H1 (cell line): ENCODE data around the gene RIN3. TPM values are rescaled to one million over a fixed set of nuclear protein-coding genes. Genes with fewer than 3 reads are reported as not detected.

ENCODE experiments used
- CTCF ChIA-PET: fragments of 300-600 bp; sonication (Branson Sonifier 250); formaldehyde crosslinking; loops from one replicate; lab custom pipeline; 2021; ENCODE audit not compliant: partially characterized antibody; lab: Charles Lee
- POLR2A ChIA-PET: fragments of 300-600 bp; sonication (Branson Sonifier 250); formaldehyde crosslinking; loops from one replicate; lab custom pipeline; 2021; ENCODE audit warnings: inconsistent platforms; ENCODE audit not compliant: partially characterized antibody; lab: Charles Lee
- DNase-seq, 2 experiments: peaks; one replicate each; pipeline versions ENCODE4 v3.0.0 to v3.0.0-alpha.2; 2010 to 2022; ENCODE audit warnings: low spot score in 2 of 2, low read depth in 1 of 2, mixed read lengths in 1 of 2
- FAIRE-seq: peaks from 2 replicates; lab custom pipeline; 2011; peaks lifted over from hg19 to GRCh38; lab: Jason Lieb, UNC
- H2AFZ ChIP-seq: 2 replicates; pipeline ENCODE4 v1.8.1; 2012; ENCODE audit warnings: low read length, inconsistent platforms
- H2AK5ac ChIP-seq: 2 replicates; pipeline ENCODE4 v1.6.1; 2013; ENCODE audit warnings: low read depth, low read length
- H2BK120ac ChIP-seq: replicated peaks from 2 replicates; pipeline ENCODE3; 2013; ENCODE audit warnings: low read depth, low read length, inconsistent platforms
- H2BK12ac ChIP-seq: 2 replicates; pipeline ENCODE4 v1.6.1; 2013; ENCODE audit warnings: low read depth, low read length
- H2BK15ac ChIP-seq: 2 replicates; pipeline ENCODE4 v1.6.1; 2013; ENCODE audit warnings: low read length
- H2BK20ac ChIP-seq: 2 replicates; pipeline ENCODE4 v1.6.1; 2013; ENCODE audit warnings: low read length
- H2BK5ac ChIP-seq: 2 replicates; pipeline ENCODE4 v1.6.1; 2013; ENCODE audit warnings: low read depth, low read length
- H3K14ac ChIP-seq: 2 replicates; pipeline ENCODE4 v1.6.1; 2013; ENCODE audit warnings: inconsistent platforms; ENCODE audit not compliant: insufficient read length
- H3K18ac ChIP-seq: 2 replicates; pipeline ENCODE4 v1.6.1; 2013; ENCODE audit warnings: low read length; ENCODE audit errors: extremely low read depth
- H3K23ac ChIP-seq: 2 replicates; pipeline ENCODE4 v1.6.1; 2013; ENCODE audit warnings: inconsistent platforms; ENCODE audit not compliant: insufficient read length
- H3K23me2 ChIP-seq: 2 replicates; pipeline ENCODE4 v1.6.1; 2013; ENCODE audit warnings: low read depth, low read length
- H3K27ac ChIP-seq: 2 replicates; pipeline ENCODE4 v1.6.1; 2011; ENCODE audit warnings: low read depth, low read length, inconsistent platforms
- H3K27me3 ChIP-seq, 4 experiments: replicated peaks in 1 of 4; 1 replicate in 1 of 4; 2 replicates in 3 of 4; pipeline versions ENCODE4 v1.6.1 to v1.8.1; 2011 to 2013; ENCODE audit warnings: low read length in 3 of 4, mild to moderate bottlenecking in 3 of 4, inconsistent platforms in 2 of 4, mixed read lengths in 2 of 4, moderate library complexity in 1 of 4; ENCODE audit not compliant: control insufficient read depth in 3 of 4, insufficient read depth in 3 of 4; ENCODE audit errors: extremely low read depth in 1 of 4
- H3K36me3 ChIP-seq, 4 experiments: 2 replicates each; pipeline versions ENCODE4 v1.6.1 to v1.8.1; 2011 to 2013; ENCODE audit warnings: mild to moderate bottlenecking in 4 of 4, low read length in 3 of 4, moderate library complexity in 2 of 4, control low read depth in 1 of 4, inconsistent platforms in 1 of 4; ENCODE audit not compliant: insufficient read depth in 4 of 4, control insufficient read depth in 2 of 4
- H3K4ac ChIP-seq: replicated peaks from 2 replicates; pipeline ENCODE3; 2013; ENCODE audit warnings: low read length, low read depth, mixed read lengths, inconsistent platforms; ENCODE audit not compliant: insufficient read length
- H3K4me1 ChIP-seq, 4 experiments: replicated peaks in 1 of 4; 1 replicate in 1 of 4; 2 replicates in 3 of 4; pipeline versions ENCODE4 v1.6.1 to v1.8.1; 2011 to 2013; ENCODE audit warnings: low read length in 3 of 4, inconsistent platforms in 2 of 4, mixed read lengths in 1 of 4; ENCODE audit not compliant: insufficient read depth in 4 of 4, control insufficient read depth in 3 of 4
- H3K4me2 ChIP-seq, 2 experiments: 2 replicates each; pipeline versions ENCODE4 v1.6.1 to v1.8.1; 2011 to 2013; ENCODE audit warnings: low read depth in 2 of 2, low read length in 2 of 2, control low read depth in 1 of 2, inconsistent platforms in 1 of 2, mild to moderate bottlenecking in 1 of 2; ENCODE audit not compliant: insufficient read depth in 1 of 2
- H3K4me3 ChIP-seq, 4 experiments: fragments of 200-600, 300-600 bp in 1 of 4; sonication (generic), shearing (Covaris generic), sonication (Bioruptor Twin) in 1 of 4; 2 replicates each; pipeline versions ENCODE4 v1.5.1 to v1.8.1; 2011 to 2016; ENCODE audit warnings: low read length in 4 of 4, low read depth in 3 of 4, control low read depth in 2 of 4, inconsistent platforms in 2 of 4, mild to moderate bottlenecking in 2 of 4, mixed read lengths in 1 of 4, moderate library complexity in 1 of 4; ENCODE audit not compliant: insufficient read depth in 2 of 4; ENCODE audit errors: extremely low read depth in 1 of 4
- H3K56ac ChIP-seq: replicated peaks from 2 replicates; pipeline ENCODE3; 2013; ENCODE audit warnings: low read depth, mild to moderate bottlenecking, mixed read lengths, low read length, inconsistent platforms; ENCODE audit not compliant: insufficient read length
- H3K79me1 ChIP-seq: 2 replicates; pipeline ENCODE4 v1.6.1; 2013; ENCODE audit warnings: low read depth, low read length, control low read depth
- H3K79me2 ChIP-seq, 2 experiments: 2 replicates each; pipeline versions ENCODE4 v1.6.1 to v1.8.1; 2012 to 2013; ENCODE audit warnings: low read length in 2 of 2, mild to moderate bottlenecking in 2 of 2, inconsistent platforms in 1 of 2; ENCODE audit not compliant: insufficient read depth in 2 of 2, control insufficient read depth in 1 of 2
- H3K9ac ChIP-seq, 4 experiments: replicated peaks in 1 of 4; 1 replicate in 1 of 4; 2 replicates in 3 of 4; pipeline versions ENCODE4 v1.6.1 to v1.8.1; 2011 to 2013; ENCODE audit warnings: low read depth in 3 of 4, low read length in 3 of 4, control low read depth in 2 of 4, mild to moderate bottlenecking in 2 of 4, moderate library complexity in 2 of 4, inconsistent platforms in 1 of 4; ENCODE audit errors: extremely low read depth in 1 of 4
- H3K9me3 ChIP-seq, 2 experiments: 2 replicates each; pipeline versions ENCODE4 v1.6.1 to v1.8.1; 2012 to 2013; ENCODE audit warnings: mild to moderate bottlenecking in 2 of 2, moderate library complexity in 2 of 2, control low read depth in 1 of 2, inconsistent platforms in 1 of 2, low read depth in 1 of 2, low read length in 1 of 2, mixed read lengths in 1 of 2; ENCODE audit not compliant: insufficient read depth in 2 of 2
- H4K20me1 ChIP-seq, 2 experiments: replicated peaks in 1 of 2; 2 replicates each; pipeline versions ENCODE3 to v1.8.1; 2011 to 2013; ENCODE audit warnings: inconsistent platforms in 2 of 2, low read length in 2 of 2, mild to moderate bottlenecking in 1 of 2; ENCODE audit not compliant: insufficient read depth in 2 of 2, control insufficient read depth in 1 of 2
- H4K5ac ChIP-seq: 2 replicates; pipeline ENCODE4 v1.6.1; 2013; ENCODE audit warnings: low read length, low read depth, mixed read lengths, inconsistent platforms; ENCODE audit not compliant: insufficient read length
- H4K8ac ChIP-seq: 2 replicates; pipeline ENCODE4 v1.8.0; 2013; ENCODE audit warnings: mild to moderate bottlenecking, moderate library complexity, low read length, inconsistent platforms; ENCODE audit not compliant: insufficient read depth; ENCODE audit errors: extremely low read depth
- H4K91ac ChIP-seq: replicated peaks from 2 replicates; pipeline ENCODE3; 2013; ENCODE audit warnings: low read length, mixed read lengths, inconsistent platforms; ENCODE audit not compliant: insufficient read length
- ATF3 ChIP-seq: IDR thresholded peaks from 2 replicates; pipeline ENCODE4 v1.6.1; 2011; ENCODE audit warnings: low read depth, mild to moderate bottlenecking, low read length; ENCODE audit not compliant: insufficient read depth
- SRF ChIP-seq: IDR thresholded peaks from 2 replicates; pipeline ENCODE4 v1.6.1; 2011; ENCODE audit warnings: mild to moderate bottlenecking, low read depth, low read length, moderate library complexity
- WGBS, 2 experiments: shearing (Covaris generic) in 1 of 2; methylation state at CpG; one replicate each; pipeline versions ENCODE4 v1.1.6 to v1.1.7; 2013 to 2015; ENCODE audit warnings: low lambda C conversion rate in 2 of 2, mixed read lengths in 2 of 2, inconsistent platforms in 1 of 2, low coverage in 1 of 2, missing lambda C conversion rate in 1 of 2; ENCODE audit not compliant: insufficient replicate concordance in 2 of 2, insufficient coverage in 1 of 2, insufficient read length in 1 of 2; ENCODE audit errors: extremely low coverage in 1 of 2, missing lambda C conversion rate in 1 of 2; 5-methylcytosine and 5-hydroxymethylcytosine counted together
- polyA plus RNA-seq, 7 experiments: library from polyadenylated mRNA; depleted of rRNA in 3 of 7; stranded (reverse) in 5 of 7; unstranded in 2 of 7; fragments of >200 nt in 5 of 7; fragments of 200-250 nt in 2 of 7; gene quantifications; 1 replicate in 5 of 7; 2 replicates in 1 of 7; 4 replicates in 1 of 7; pipeline versions ENCODE4 v1.2.1 to v1.2.3, GENCODE V29; 2011 to 2013; ENCODE audit warnings: missing spikeins in 2 of 7, mixed read lengths in 2 of 7
- total RNA-seq: library from RNA; stranded (reverse); fragmentation: NEBNext Ultra II Directional; extraction: Animal tissue kit (Norgen Biotek cat#: 25700); gene quantifications from 2 replicates; pipeline ENCODE4 v1.2.1, GENCODE V29; 2021

Gene RIN3
- total and polyA plus RNA-seq, 2 of the 8 experiments (the other 6 are each of a cell fraction or from before 2014, with no cell fraction given), result 0.59 to 1.5 TPM

GRCh38 chr14:92683041-92683440 is 169.5 kb downstream of the RIN3 start:
- no peak overlapping the region for H2BK5ac ChIP-seq
- H3K18ac ChIP-seq, result no peak overlapping the region
- H2BK20ac ChIP-seq, result no peak overlapping the region
- FAIRE-seq (no peak), DNase-seq (no peak)
- WGBS, 2 experiments, result 88% methylated on average over 8 of the region's 8 CpGs; no CpG with 5 or more reads in 1 of the 2 experiments
- no peaks in the 10 kb centered on the region for H3K36me3 ChIP-seq
- H3K23ac ChIP-seq, result no peak overlapping the region
- H2BK12ac ChIP-seq, result no peak overlapping the region
- H3K27me3 ChIP-seq, result peaks cover 7 to 13% (median 10%) of the 10 kb centered on the region in 4 experiments; a peak in 6 of 7 replicates
- H3K4me1 ChIP-seq, result peaks cover 0 to 7% (median 2%) of the 10 kb centered on the region in 4 experiments; a peak in 4 of 7 replicates
- H4K91ac ChIP-seq, result no peak overlapping the region
- CTCF ChIA-PET, result interaction anchor here (0.6 to 5.7 kb wide), 10 partner anchors 30 to 135 kb away, joined by 3 to 39 read pairs (median 4); no protein-coding TSS in a partner anchor
- TF ChIP-seq ATF3, result no peak
- TF ChIP-seq SRF, result no peak
- H3K79me1 ChIP-seq, result no peaks in the 10 kb centered on the region
- no peaks in the 10 kb centered on the region for H4K20me1 ChIP-seq
- H3K27ac ChIP-seq, result no peak overlapping the region
- H2AFZ ChIP-seq, result no peak overlapping the region
- H3K4me2 ChIP-seq, result no peak overlapping the region
- H3K4me3 ChIP-seq, result no peak overlapping the region
- no peak overlapping the region for H3K14ac ChIP-seq
- no peak overlapping the region for H3K9ac ChIP-seq
- no peaks in the 10 kb centered on the region for H3K79me2 ChIP-seq
- H2BK120ac ChIP-seq, result no peak overlapping the region
- no peak overlapping the region for H2BK15ac ChIP-seq
- no peak overlapping the region for H3K56ac ChIP-seq
- no peak overlapping the region for H3K4ac ChIP-seq
- H2AK5ac ChIP-seq, result no peak overlapping the region
- no peak overlapping the region for H4K5ac ChIP-seq
- no peaks in the 10 kb centered on the region for H3K9me3 ChIP-seq
- POLR2A ChIA-PET, result interaction anchor here (1.2 kb wide), 1 partner anchor 9 kb away, joined by 4 read pairs; no protein-coding TSS in a partner anchor
- peaks cover 15% of the 10 kb centered on the region; the same call in 1 of the 2 replicates for H3K23me2 ChIP-seq
- no peak overlapping the region for H4K8ac ChIP-seq
